ENCODE data around the gene FAM168A.
"Not testable (repeated sequence)": the region's sequence is repeated elsewhere in the genome, so short reads cannot be mapped to it uniquely, and the experiment has no call there.

The FAM168A gene

DNA sequence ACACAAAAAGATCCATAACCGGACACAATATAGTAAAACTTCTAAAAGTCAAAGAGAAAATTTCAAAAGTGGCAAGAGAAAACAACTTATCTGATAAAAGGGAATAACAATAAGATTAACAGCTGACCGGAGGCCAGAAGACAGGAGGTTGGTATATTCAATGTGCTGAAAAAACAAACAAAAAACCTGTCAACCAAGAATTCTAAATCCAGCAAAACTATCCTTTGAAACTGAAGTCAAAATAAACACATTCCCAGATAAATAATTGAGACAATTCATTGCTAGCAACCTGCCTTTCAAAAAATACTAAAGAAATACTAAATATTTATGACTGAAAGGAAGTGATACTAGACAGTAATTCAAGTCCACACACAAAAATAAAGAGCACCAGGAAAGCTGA is 120.4 kb downstream of the FAM168A start:
- no peak for DNase-seq (ENCODE audit: low read depth)
- TF ChIP-seq, protein P1, sequence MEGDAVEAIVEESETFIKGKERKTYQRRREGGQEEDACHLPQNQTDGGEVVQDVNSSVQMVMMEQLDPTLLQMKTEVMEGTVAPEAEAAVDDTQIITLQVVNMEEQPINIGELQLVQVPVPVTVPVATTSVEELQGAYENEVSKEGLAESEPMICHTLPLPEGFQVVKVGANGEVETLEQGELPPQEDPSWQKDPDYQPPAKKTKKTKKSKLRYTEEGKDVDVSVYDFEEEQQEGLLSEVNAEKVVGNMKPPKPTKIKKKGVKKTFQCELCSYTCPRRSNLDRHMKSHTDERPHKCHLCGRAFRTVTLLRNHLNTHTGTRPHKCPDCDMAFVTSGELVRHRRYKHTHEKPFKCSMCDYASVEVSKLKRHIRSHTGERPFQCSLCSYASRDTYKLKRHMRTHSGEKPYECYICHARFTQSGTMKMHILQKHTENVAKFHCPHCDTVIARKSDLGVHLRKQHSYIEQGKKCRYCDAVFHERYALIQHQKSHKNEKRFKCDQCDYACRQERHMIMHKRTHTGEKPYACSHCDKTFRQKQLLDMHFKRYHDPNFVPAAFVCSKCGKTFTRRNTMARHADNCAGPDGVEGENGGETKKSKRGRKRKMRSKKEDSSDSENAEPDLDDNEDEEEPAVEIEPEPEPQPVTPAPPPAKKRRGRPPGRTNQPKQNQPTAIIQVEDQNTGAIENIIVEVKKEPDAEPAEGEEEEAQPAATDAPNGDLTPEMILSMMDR (IDR thresholded peaks at IDR 0.05; ENCODE audit: low read depth, low read length, missing control alignments), result no peak

DNA sequence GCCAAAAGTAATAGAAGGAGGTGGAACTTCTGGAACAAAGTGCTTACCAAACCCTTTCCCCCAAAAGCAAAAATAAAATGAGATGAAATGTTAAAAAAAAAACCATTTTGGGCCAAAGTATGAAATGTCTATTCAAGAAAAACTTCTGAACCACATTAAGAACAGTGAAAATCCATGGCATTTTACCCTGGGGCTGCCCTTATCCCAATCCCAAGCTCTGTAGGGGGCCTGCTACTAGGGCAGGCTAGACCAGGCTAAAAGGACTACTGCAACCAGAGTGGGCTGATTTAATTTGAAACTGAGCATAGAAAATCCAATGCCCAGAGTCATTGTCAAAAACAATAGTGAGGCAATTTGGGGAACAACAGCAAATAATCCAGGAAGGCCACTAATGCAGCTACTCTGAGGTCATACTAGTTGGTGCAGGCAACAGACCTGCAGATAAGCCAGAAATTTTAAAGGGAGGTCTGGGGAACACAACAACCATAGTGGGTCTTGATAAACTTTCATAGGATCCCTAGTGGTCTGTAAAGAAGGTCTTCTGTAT is 122.3 kb downstream of the FAM168A start:
- DNase-seq (ENCODE audit: low read depth), result no peak
- H3K4me3 ChIP-seq (ENCODE audit: low read depth, low read length), result no peak overlapping the region
- TF ChIP-seq, protein P1 (IDR thresholded peaks at IDR 0.05; ENCODE audit: low read depth, low read length, missing control alignments), result no peak

More for the DNA sequence above, 120.4 kb downstream of the FAM168A start:
- no peak overlapping the region for H3K4me3 ChIP-seq (ENCODE audit: low read depth, low read length)

DNA sequence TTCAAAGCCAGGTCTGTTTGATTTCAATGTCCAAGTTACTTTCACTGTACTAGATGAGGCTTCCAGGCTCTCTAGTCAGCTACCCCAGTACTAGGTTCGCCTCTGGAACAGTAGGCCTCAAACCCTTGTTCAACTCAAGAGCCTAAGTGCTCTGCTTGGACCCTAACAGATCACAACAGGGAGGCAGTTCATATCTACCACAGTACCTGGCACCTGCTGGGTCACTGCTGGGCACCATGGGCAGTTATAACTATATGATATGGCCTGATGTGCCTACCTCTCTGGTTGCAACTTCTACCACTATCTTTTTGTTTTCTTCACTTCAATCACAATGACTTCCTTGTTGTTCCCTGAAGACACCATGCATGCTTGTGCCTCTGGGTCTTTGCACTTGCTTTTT is 124.7 kb downstream of the FAM168A start:
- TF ChIP-seq, protein P1 (IDR thresholded peaks at IDR 0.05; ENCODE audit: low read depth, low read length, missing control alignments), result no peak
- DNase-seq (ENCODE audit: low read depth), result no peak
- H3K4me3 ChIP-seq (ENCODE audit: low read depth, low read length), result no peak overlapping the region

- DNase-seq (ENCODE audit: low read depth); H3K4me3 ChIP-seq (ENCODE audit: low read depth, low read length): not testable (repeated sequence)
Observed at GRCh38 chr11:73470036-73470612, 127.8 kb downstream of the FAM168A start.

DNA sequence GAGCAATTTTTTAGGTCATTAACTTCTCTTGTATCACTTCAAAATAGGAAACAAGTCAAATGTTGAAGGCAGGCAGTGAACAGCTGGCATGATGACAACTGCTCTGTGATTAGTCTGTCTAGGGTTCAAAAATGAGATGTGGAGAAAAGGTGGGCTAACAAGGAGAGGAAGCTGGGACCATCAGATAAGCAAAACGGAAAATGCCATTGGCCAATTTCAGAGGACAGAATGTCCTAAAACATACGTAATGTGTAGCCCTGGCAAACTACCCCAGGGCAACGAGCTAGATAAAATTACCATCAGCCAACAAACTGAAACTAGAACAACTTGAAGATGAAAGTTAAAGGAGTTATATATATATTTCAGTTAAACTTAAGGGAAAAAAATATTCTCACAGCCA is 128.5 kb downstream of the FAM168A start:
- no peak for DNase-seq (ENCODE audit: low read depth)
- TF ChIP-seq, protein P1 (IDR thresholded peaks at IDR 0.05; ENCODE audit: low read depth, low read length, missing control alignments), result no peak

DNA sequence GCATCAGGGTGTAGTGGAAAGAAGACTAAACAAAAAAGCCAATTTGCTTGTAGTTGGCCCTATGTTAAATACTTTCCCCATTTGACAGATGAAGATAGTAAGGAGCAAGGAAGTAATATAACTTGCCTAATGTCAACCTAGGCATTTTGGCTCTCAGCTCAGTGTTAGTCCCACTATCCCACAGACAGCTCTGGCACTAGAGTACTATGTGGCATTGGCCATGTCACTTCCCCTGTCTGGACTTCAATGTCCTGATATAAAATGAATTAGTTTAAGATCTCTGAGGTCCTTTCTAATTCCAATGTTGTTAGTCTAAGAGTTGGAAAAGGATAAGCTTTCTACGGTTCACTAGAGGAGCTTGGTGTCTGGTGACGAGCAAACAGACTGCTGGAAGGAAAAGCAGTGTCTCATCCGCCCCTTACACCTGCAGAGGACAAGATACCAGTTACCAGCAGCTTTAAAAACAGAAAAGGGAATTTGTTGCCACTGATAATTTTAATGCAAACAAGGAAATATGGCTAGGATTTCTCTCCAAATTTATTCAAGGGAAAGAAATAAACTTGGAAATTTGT is 129.2 kb downstream of the FAM168A start:
- DNase-seq (ENCODE audit: low read depth), result no peak
- TF ChIP-seq, protein P1 (IDR thresholded peaks at IDR 0.05; ENCODE audit: low read depth, low read length, missing control alignments), result no peak
- H3K4me3 ChIP-seq (ENCODE audit: low read depth, low read length), result no peak overlapping the region

More for the DNA sequence above, 128.5 kb downstream of the FAM168A start:
- no peak overlapping the region for H3K4me3 ChIP-seq (ENCODE audit: low read depth, low read length)

DNA sequence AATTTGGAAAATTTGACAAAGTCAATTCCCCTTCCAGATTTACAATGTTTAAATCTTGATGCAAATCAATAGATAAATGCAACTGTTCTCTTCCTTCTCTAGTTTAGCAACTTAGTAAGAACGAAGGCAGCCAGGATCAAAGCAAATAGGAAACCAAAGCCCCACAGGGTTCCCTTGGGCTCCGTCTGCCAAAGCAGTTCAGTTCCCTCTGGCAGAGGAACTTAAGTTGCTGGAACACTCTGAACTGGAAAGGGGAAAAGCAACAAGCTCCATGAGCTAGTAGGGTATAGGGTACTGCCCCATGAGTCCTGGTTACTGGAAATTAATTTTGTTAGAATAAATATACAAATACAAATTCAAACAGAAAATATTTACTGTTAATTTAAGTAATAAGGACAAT is 130.4 kb downstream of the FAM168A start:
- no peak for DNase-seq (ENCODE audit: low read depth)
- no peak overlapping the region for H3K4me3 ChIP-seq (ENCODE audit: low read depth, low read length)
- TF ChIP-seq, protein P1 (IDR thresholded peaks at IDR 0.05; ENCODE audit: low read depth, low read length, missing control alignments), result no peak

Measured in GM12864 (cell line).